ENCODE measurements around the gene ZSCAN26. TPM values are rescaled to one million over a fixed set of nuclear protein-coding genes. Genes with fewer than 3 reads are reported as not detected.

The ZSCAN26 gene
- total RNA-seq, 1 experiment from 2014 or later, result 6.6 TPM

DNA sequence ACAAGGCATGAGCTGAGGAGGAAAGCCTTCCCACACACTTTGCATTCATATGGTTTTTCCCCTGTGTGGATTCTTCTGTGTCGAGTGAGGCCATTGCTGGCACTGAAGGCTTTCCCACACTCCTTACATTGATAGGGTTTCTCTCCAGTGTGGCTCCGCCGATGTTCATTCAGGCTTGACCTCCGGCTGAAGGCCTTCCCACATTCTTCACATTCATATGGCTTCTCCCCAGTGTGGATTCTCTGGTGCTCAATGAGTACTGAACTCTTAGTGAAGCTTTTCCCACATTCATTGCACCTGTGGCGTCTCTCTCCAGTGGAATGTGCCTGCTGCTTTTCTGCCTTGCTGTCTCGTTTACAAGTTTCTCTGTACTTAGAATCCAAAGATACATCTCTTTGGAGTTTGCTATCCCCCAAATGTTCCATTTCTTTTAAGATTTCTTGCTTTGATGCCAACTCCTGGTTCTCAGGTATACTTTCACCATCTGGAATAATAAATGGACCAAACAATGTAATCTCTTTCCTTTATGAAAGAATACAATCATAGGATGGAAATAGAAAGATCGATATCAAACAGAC, 59.5 kb downstream of the ZSCAN26 start:
- Mint-ChIP-seq H3K36me3 (peaks cover 54% of the 10 kb centered on the region), H3K27me3 (ENCODE audit: low read depth) (peaks cover 3% of the 10 kb centered on the region; the same call in 1 of the 2 replicates), H3K9me3 (peaks cover 54% of the 10 kb centered on the region), H3K4me1 (no peaks in the 10 kb centered on the region), H3K27ac (no peak overlapping the region), H3K4me3 (no peak overlapping the region)
- DNase-seq (ENCODE audit: low spot score) (no peak), ATAC-seq (no peak)
- TF ChIP-seq, protein P1, sequence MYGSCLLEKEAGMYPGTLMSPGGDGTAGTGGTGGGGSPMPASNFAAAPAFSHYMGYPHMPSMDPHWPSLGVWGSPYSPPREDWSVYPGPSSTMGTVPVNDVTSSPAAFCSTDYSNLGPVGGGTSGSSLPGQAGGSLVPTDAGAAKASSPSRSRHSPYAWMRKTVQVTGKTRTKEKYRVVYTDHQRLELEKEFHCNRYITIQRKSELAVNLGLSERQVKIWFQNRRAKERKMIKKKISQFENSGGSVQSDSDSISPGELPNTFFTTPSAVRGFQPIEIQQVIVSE (CRISPR knock-in tag; IDR thresholded peaks at IDR 0.05; ENCODE audit: borderline replicate concordance), result no peak
- TF ChIP-seq ZNF121 (CRISPR knock-in tag; IDR thresholded peaks at IDR 0.05) (no peak), JUN (CRISPR knock-in tag; IDR thresholded peaks at IDR 0.05) (no peak), GTF2I (CRISPR knock-in tag; conservative IDR thresholded peaks at IDR 0.05) (0 out of 2 replicates have a peak, but pooled peaks have one; percentile 36), NFYB (CRISPR knock-in tag; conservative IDR thresholded peaks at IDR 0.05; ENCODE audit: low read depth) (no peak), ETV6 (CRISPR knock-in tag; IDR thresholded peaks at IDR 0.05) (no peak), EMX1 (CRISPR knock-in tag; IDR thresholded peaks at IDR 0.05) (no peak)
- TF ChIP-seq, protein P2, sequence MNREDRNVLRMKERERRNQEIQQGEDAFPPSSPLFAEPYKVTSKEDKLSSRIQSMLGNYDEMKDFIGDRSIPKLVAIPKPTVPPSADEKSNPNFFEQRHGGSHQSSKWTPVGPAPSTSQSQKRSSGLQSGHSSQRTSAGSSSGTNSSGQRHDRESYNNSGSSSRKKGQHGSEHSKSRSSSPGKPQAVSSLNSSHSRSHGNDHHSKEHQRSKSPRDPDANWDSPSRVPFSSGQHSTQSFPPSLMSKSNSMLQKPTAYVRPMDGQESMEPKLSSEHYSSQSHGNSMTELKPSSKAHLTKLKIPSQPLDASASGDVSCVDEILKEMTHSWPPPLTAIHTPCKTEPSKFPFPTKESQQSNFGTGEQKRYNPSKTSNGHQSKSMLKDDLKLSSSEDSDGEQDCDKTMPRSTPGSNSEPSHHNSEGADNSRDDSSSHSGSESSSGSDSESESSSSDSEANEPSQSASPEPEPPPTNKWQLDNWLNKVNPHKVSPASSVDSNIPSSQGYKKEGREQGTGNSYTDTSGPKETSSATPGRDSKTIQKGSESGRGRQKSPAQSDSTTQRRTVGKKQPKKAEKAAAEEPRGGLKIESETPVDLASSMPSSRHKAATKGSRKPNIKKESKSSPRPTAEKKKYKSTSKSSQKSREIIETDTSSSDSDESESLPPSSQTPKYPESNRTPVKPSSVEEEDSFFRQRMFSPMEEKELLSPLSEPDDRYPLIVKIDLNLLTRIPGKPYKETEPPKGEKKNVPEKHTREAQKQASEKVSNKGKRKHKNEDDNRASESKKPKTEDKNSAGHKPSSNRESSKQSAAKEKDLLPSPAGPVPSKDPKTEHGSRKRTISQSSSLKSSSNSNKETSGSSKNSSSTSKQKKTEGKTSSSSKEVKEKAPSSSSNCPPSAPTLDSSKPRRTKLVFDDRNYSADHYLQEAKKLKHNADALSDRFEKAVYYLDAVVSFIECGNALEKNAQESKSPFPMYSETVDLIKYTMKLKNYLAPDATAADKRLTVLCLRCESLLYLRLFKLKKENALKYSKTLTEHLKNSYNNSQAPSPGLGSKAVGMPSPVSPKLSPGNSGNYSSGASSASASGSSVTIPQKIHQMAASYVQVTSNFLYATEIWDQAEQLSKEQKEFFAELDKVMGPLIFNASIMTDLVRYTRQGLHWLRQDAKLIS (CRISPR knock-in tag; IDR thresholded peaks at IDR 0.05; ENCODE audit: borderline replicate concordance), result no peak
- CTCF ChIA-PET, result no interaction called here
- POLR2A ChIA-PET, result no interaction called here

Other genes with a start within 250 kb of the ZSCAN26 start
- 8.0 to 9.4 TPM (median 9.2 TPM) in 3 replicates for gene ZNF165, start 186.6 kb upstream of the ZSCAN26 start, total RNA-seq (2021)
- gene ZSCAN16, start 142.5 kb upstream of the ZSCAN26 start, total RNA-seq (2021), result 5.7 to 7.3 TPM (median 7.1 TPM) in 3 replicates
- gene ZKSCAN8, start 125.3 kb upstream of the ZSCAN26 start, total RNA-seq (2021), result 21.7 to 22.9 TPM (median 22.7 TPM) in 3 replicates
- gene ZSCAN9, start 41.9 kb upstream of the ZSCAN26 start, total RNA-seq (2021), result 13.0 to 15.1 TPM (median 14.5 TPM) in 3 replicates
- 6.4 to 7.3 TPM (median 7.0 TPM) in 3 replicates for gene ZKSCAN4, start 14.9 kb upstream of the ZSCAN26 start, total RNA-seq (2021)
- gene NKAPL, start 7.8 kb upstream of the ZSCAN26 start, total RNA-seq (2021), result 0.26 to 0.46 TPM (median 0.41 TPM) in 3 replicates
- 6.8 to 7.5 TPM (median 6.9 TPM) in 3 replicates for gene PGBD1, start 14.4 kb downstream of the ZSCAN26 start, total RNA-seq (2021)
- gene ZSCAN31, start 69.0 kb downstream of the ZSCAN26 start, total RNA-seq (2021), result 6.6 to 9.1 TPM (median 7.4 TPM) in 3 replicates
- 5.4 to 8.4 TPM (median 6.8 TPM) in 3 replicates for gene ZKSCAN3, start 82.8 kb downstream of the ZSCAN26 start, total RNA-seq (2021)
- gene ZSCAN12, start 132.6 kb downstream of the ZSCAN26 start, total RNA-seq (2021), result 7.8 to 8.5 TPM (median 8.3 TPM) in 3 replicates
- gene ZSCAN23, start 176.3 kb downstream of the ZSCAN26 start, total RNA-seq (2021), result 8.7 to 9.3 TPM (median 9.0 TPM) in 3 replicates
- not detected in 3 replicates for gene GPX6, start 248.7 kb downstream of the ZSCAN26 start, total RNA-seq (2021)

All from WTC11 (cell line).